ENCODE measurements around the gene SLC7A10. TPM values are rescaled to one million over a fixed set of nuclear protein-coding genes. Genes with fewer than 3 reads are reported as not detected.

SLC7A10 gene
- total and polyA plus RNA-seq, 3 experiments from 2014 or later = not detected

DNA sequence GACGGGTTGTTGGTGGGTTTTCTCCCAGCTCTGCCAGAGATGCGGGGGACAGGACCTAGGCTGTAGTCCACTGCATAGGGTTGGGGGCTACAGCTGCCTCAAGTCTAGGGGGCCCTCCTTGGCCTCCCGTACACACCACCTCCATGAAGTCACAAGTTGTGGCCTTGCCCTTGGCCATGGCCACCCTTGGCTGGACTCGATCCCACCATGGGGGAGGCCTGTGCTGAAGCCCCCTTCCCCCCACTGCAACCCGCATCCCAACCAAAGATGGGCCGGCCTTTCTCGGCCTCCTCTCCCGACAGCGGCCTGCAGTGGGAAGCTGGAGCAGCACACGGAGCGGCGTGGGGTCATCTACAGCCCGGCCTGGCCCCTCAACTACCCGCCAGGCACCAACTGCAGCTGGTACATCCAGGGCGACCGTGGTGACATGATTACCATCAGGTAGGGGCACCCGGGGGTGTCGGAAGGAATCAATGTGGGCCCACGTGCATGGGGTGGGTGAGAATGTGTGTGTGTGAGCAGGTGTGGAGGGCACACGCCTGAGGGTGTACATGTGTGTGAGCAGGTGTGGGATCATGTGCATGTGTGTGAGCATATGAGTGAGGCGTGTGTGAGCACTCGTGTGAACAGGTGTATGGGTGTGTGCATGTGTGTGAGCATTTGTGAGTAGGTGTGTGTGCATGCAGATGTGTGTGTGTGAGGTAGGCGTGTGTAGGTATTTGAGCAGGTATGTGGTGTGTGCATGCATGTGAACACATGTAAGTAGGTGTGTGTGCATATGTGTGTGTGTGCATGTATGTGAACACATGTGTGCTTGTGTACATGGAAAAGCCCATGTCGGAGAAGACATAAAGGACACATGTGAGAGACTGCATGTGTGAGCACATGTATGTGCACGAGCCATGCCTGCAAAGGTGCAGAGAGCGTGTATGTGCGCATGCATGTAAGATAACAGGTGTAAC, 22.8 kb downstream of the SLC7A10 start:
- Histone ChIP-seq H3K9me3 (ENCODE audit: low read length) (no peaks in the 10 kb centered on the region), H3K36me3 (ENCODE audit: insufficient read depth, low read length) (no peaks in the 10 kb centered on the region), H3K27ac (ENCODE audit: low read depth, low read length) (no peak overlapping the region), H3K4me3 (ENCODE audit: low read length) (no peak overlapping the region), H3K27me3 (ENCODE audit: insufficient read depth, low read length, poor library complexity, severe bottlenecking) (no peaks in the 10 kb centered on the region), H3K4me1 (ENCODE audit: insufficient read depth, low read length) (no peaks in the 10 kb centered on the region)
- POLR2A ChIA-PET = no interaction called here
- DNase-seq = no peak
- Mint-ChIP-seq H3K4me3 (no peak overlapping the region), H3K27ac (no peak overlapping the region), H3K27me3 (peaks cover 0 to 4% of the 10 kb centered on the region in 2 donors), H3K4me1 (no peaks in the 10 kb centered on the region), H3K9me3 (no peaks in the 10 kb centered on the region), H3K36me3 (no peaks in the 10 kb centered on the region)
- CTCF ChIA-PET = no interaction called here

DNA sequence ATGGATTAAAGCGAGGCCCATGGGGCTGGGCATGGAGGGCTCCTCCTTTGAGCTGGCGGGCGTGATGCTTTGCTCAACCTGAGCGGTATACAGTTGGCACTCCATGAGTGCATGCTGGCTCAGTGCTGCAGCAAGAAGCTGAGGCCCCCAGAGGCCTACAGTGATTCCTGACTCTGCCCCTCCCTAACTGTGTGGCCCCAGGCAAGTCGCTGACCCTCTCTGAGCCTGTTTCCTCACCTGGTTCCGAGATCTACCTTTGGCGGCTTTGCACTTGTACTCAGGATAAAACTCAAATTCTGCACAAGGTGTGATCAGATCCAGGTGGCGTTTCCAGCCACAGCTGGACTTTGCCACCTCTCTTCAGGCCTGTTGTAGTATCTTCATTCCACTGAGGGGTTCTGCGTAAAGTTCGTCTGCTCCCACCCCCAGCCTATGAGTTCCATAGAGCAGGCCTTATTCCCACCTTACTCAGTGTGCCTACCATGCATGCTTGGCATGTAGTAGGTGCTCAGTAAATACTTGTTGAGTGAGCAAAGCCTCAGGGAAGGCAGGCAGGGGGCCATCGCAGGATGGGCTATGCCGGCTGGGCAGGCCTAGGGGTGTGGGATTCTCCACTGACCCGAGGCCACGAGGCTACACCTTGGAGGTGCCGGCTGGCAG, 23.6 kb downstream of the SLC7A10 start:
- Mint-ChIP-seq H3K27me3 (peaks cover 0 to 6% of the 10 kb centered on the region in 2 donors), H3K9me3 (no peaks in the 10 kb centered on the region), H3K4me3 (no peak overlapping the region), H3K27ac (no peak overlapping the region), H3K36me3 (no peaks in the 10 kb centered on the region), H3K4me1 (peaks cover 0 to 3% (median under 1%) of the 10 kb centered on the region in 3 donors)
- Histone ChIP-seq H3K4me3 (ENCODE audit: low read length) (no peak overlapping the region), H3K27ac (ENCODE audit: low read depth, low read length) (no peak overlapping the region), H3K36me3 (ENCODE audit: insufficient read depth, low read length) (no peaks in the 10 kb centered on the region), H3K4me1 (ENCODE audit: insufficient read depth, low read length) (no peaks in the 10 kb centered on the region), H3K27me3 (ENCODE audit: insufficient read depth, low read length, poor library complexity, severe bottlenecking) (no peaks in the 10 kb centered on the region), H3K9me3 (ENCODE audit: low read length) (no peaks in the 10 kb centered on the region)
- CTCF ChIA-PET = no interaction called here
- no peak for DNase-seq
- POLR2A ChIA-PET = no interaction called here

DNA sequence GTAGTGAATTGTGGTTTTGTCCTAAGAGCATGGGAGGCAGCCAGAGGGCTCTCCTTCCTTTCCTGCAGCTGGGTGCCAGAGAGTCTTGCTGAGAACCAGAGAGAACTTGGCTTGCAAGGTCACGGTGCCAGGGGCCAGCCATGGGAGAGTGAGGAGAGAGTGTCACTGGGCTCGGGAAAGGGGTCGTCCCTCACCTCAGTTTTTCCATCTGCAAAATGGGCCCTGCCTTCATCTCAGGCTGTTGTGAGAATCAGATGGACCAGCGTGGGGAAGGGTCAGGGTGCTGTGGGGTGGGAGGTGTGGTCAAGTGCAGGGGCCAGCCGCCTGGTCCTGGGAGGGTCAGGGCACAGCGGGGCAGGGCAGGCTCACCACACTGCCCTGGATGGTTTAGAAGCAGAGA, 24.2 kb downstream of the SLC7A10 start:
- Mint-ChIP-seq H3K4me1 (peaks cover 0 to 6% (median 1%) of the 10 kb centered on the region in 3 donors), H3K27ac (no peak overlapping the region), H3K36me3 (no peaks in the 10 kb centered on the region), H3K27me3 (peaks cover 2 to 11% of the 10 kb centered on the region in 2 donors), H3K4me3 (no peak overlapping the region), H3K9me3 (no peaks in the 10 kb centered on the region)
- Histone ChIP-seq H3K4me1 (ENCODE audit: insufficient read depth, low read length) (no peaks in the 10 kb centered on the region), H3K4me3 (ENCODE audit: low read length) (no peak overlapping the region), H3K9me3 (ENCODE audit: low read length) (no peaks in the 10 kb centered on the region), H3K36me3 (ENCODE audit: insufficient read depth, low read length) (no peaks in the 10 kb centered on the region), H3K27ac (ENCODE audit: low read depth, low read length) (no peak overlapping the region), H3K27me3 (ENCODE audit: insufficient read depth, low read length, poor library complexity, severe bottlenecking) (no peaks in the 10 kb centered on the region)
- ChIA-PET POLR2A (no interaction called here), CTCF (no interaction called here)
- no peak for DNase-seq

DNA sequence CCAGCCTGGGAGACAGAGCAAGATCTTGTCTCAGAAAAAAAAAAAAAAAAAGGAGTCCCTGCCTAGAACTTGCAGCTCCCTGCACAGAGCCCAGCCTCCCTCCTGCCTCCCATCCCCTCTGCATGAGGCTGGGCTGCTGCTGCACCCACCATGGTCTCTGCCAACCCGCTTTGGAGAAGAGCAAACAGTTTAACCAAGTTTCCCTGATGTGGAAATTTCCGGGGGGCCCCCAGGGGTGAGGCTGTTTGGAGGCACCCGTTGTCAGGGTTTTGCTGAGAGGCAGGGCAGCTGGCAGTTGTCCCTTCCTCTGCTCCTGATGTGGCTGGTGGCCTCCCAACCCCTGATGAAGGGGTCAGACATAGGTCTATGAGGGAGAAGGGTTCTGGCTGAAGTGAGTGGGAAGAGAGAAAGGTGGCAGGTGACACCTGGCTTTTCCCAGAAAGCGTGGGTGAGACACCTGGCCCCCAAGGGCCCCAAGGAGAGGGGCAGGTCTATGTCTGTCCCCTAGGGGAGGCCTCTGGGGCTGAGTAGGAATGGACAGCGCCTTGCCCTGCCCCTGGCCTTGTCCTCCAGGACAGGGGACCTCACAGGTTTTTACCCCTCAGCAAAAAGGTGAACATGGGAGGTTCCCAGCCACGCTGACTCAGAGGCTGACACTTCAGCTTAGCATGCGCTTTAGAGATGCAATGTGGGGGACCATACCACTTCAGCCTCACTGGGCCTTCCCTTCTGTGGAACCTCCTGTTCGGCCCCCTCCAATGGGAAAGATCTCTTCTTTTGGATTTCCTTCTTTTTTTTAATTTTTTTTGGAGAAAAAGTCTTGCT, 26.0 kb downstream of the SLC7A10 start:
- H3K27me3 Mint-ChIP-seq = peaks cover 5 to 16% of the 10 kb centered on the region in 2 donors
- Histone ChIP-seq H3K9me3 (ENCODE audit: low read length) (no peaks in the 10 kb centered on the region), H3K4me3 (ENCODE audit: low read length) (no peak overlapping the region), H3K27ac (ENCODE audit: low read depth, low read length) (no peak overlapping the region), H3K27me3 (ENCODE audit: insufficient read depth, low read length, poor library complexity, severe bottlenecking) (peaks cover 8% of the 10 kb centered on the region), H3K36me3 (ENCODE audit: insufficient read depth, low read length) (no peaks in the 10 kb centered on the region), H3K4me1 (ENCODE audit: insufficient read depth, low read length) (no peaks in the 10 kb centered on the region)
- ChIA-PET POLR2A (no interaction called here), CTCF (no interaction called here)
- no peak for DNase-seq
- no peaks in the 10 kb centered on the region for H3K9me3 Mint-ChIP-seq
- H3K27ac Mint-ChIP-seq = peak overlapping the region in 1 of 8 donors; percentile 23
- peaks cover 0 to 6% (median 1%) of the 10 kb centered on the region in 3 donors for H3K4me1 Mint-ChIP-seq
- no peaks in the 10 kb centered on the region for H3K36me3 Mint-ChIP-seq
- no peak overlapping the region for H3K4me3 Mint-ChIP-seq

DNA sequence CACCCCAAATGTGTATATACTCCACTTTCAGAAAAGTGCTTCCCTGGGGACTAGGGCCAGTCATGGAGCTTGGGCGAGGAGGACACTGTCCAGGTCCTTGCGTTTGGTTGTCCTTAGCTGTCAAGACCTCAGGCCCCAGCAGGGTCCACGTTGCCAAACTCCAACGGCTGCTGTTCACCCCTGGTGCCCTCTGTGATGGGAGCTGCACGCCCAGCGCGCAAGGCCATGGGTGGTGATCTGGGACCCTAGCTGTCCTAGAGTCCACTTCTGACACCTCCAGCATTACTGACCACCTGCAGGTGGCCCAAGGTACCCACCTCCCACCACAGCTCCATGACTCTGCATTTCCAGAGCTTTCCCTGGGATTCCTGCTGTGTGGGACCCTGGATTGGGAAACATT, 27.5 kb downstream of the SLC7A10 start:
- no peaks in the 10 kb centered on the region for H3K9me3 Mint-ChIP-seq
- H3K4me3 ChIP-seq (ENCODE audit: low read length) = no peak overlapping the region
- peaks cover 0 to 9% (median 5%) of the 10 kb centered on the region in 3 donors for H3K4me1 Mint-ChIP-seq
- H3K4me3 Mint-ChIP-seq = no peak overlapping the region
- no peaks in the 10 kb centered on the region for H3K36me3 ChIP-seq (ENCODE audit: insufficient read depth, low read length)
- H3K27me3 Mint-ChIP-seq = peaks cover 12 to 23% of the 10 kb centered on the region in 2 donors
- H3K27ac Mint-ChIP-seq = no peak overlapping the region
- POLR2A ChIA-PET = no interaction called here
- no peaks in the 10 kb centered on the region for H3K36me3 Mint-ChIP-seq
- no peak for DNase-seq
- CTCF ChIA-PET = interaction anchor here (0.7 kb wide), 1 partner anchor 37 kb away, joined by 3 read pairs; no protein-coding TSS in a partner anchor
- no peak overlapping the region for H3K27ac ChIP-seq (ENCODE audit: low read depth, low read length)
- H3K27me3 ChIP-seq (ENCODE audit: insufficient read depth, low read length, poor library complexity, severe bottlenecking) = peaks cover 11% of the 10 kb centered on the region
- no peaks in the 10 kb centered on the region for H3K9me3 ChIP-seq (ENCODE audit: low read length)
- H3K4me1 ChIP-seq (ENCODE audit: insufficient read depth, low read length) = no peaks in the 10 kb centered on the region

DNA sequence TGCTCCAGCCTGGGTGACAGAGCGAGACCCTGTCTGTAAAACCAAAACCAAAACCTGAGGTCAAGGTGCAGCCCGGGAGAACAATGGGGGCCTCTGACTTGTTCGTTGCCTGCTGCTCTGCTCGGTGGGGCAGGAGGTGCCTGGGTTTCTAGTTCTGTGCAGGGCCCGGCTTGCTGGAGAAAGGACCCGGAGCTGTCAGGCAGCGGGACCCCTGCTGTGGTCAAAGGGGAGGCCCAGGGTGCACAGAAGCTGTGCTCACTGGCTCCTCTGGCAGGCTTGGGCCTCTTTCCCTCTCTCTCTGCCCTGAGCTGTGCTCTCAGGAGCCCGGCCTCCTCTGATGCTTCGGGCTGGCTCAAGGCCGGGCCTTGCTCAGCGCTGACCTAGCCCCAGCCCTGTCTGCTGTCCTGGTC, 28.1 kb downstream of the SLC7A10 start:
- H3K27me3 Mint-ChIP-seq = peaks cover 16 to 29% of the 10 kb centered on the region in 2 donors
- Histone ChIP-seq H3K4me3 (ENCODE audit: low read length) (no peak overlapping the region), H3K27ac (ENCODE audit: low read depth, low read length) (no peak overlapping the region), H3K36me3 (ENCODE audit: insufficient read depth, low read length) (no peaks in the 10 kb centered on the region), H3K27me3 (ENCODE audit: insufficient read depth, low read length, poor library complexity, severe bottlenecking) (peaks cover 14% of the 10 kb centered on the region), H3K9me3 (ENCODE audit: low read length) (no peaks in the 10 kb centered on the region), H3K4me1 (ENCODE audit: insufficient read depth, low read length) (no peaks in the 10 kb centered on the region)
- CTCF ChIA-PET = no interaction called here
- peaks cover 0 to 9% (median 6%) of the 10 kb centered on the region in 3 donors for H3K4me1 Mint-ChIP-seq
- DNase-seq = no peak
- POLR2A ChIA-PET = no interaction called here
- H3K4me3 Mint-ChIP-seq = peak overlapping the region in 1 of 7 donors; percentile 32
- no peak overlapping the region for H3K27ac Mint-ChIP-seq
- no peaks in the 10 kb centered on the region for H3K36me3 Mint-ChIP-seq
- H3K9me3 Mint-ChIP-seq = no peaks in the 10 kb centered on the region

DNA sequence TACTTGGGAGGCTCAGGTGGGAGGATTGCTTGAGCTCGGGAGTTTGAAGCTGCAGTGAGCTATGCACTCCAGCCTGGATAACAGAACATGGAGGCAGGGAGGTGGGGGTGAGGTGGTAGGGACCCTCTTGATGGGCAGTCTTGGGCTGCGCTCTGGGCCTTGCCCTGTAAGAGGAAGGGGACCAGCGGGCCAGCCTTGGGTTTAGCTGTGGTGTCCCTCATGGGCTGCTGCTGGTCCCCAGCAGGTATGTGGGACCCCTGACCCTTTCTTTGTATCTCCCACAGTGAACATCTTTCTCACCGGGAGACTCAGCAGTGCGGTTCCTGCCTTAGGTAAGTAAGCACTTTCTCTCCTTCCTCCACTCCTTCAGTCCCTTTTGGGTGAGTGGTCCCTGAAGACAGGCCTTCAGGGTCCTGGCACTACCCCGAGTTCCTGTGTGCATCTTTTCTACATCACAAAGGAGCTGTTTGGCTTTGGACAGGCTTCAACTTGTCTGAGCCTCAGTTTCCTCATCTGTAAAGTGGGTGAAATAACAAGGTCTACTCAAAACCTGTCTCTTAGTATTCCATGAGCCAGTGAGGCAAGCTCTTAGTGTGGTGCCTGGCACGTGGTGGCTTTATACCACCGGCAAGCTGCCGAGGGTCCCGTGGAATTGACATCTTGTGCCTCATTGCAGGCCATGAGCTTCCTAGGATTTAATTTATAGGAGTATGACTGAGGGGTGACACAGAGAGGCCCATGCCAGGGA, 29.0 kb downstream of the SLC7A10 start:
- Histone ChIP-seq H3K9me3 (ENCODE audit: low read length) (no peaks in the 10 kb centered on the region), H3K27me3 (ENCODE audit: insufficient read depth, low read length, poor library complexity, severe bottlenecking) (peaks cover 20% of the 10 kb centered on the region), H3K4me3 (ENCODE audit: low read length) (no peak overlapping the region), H3K27ac (ENCODE audit: low read depth, low read length) (no peak overlapping the region), H3K36me3 (ENCODE audit: insufficient read depth, low read length) (no peaks in the 10 kb centered on the region), H3K4me1 (ENCODE audit: insufficient read depth, low read length) (no peaks in the 10 kb centered on the region)
- H3K36me3 Mint-ChIP-seq = no peaks in the 10 kb centered on the region
- H3K4me3 Mint-ChIP-seq = peak overlapping the region in 1 of 7 donors; percentile 45
- H3K4me1 Mint-ChIP-seq = peaks cover 0 to 9% (median 6%) of the 10 kb centered on the region in 3 donors
- ChIA-PET CTCF (interaction anchor here (1.5 kb wide), 1 partner anchor 19 kb away, joined by 3 read pairs; no protein-coding TSS in a partner anchor), POLR2A (no interaction called here)
- peaks cover 25 to 39% of the 10 kb centered on the region in 2 donors for H3K27me3 Mint-ChIP-seq
- DNase-seq = no peak
- peak overlapping the region in 1 of 8 donors; percentile 83 for H3K27ac Mint-ChIP-seq
- no peaks in the 10 kb centered on the region for H3K9me3 Mint-ChIP-seq

Measured in CD8-positive, alpha-beta memory T cell (primary cell).